NB4 (cell line): ENCODE results near the gene KIF7.

Experiments used
- CTCF ChIP-seq: IDR thresholded peaks from one replicate; pipeline ENCODE4 v1.5.1; 2012; ENCODE audit warnings: low read depth, low read length
- TF ChIP-seq, protein P1 (sequence below): IDR thresholded peaks from 2 replicates; pipeline ENCODE4 v1.6.1; 2011; ENCODE audit warnings: low read depth, low read length

- no peak for TF ChIP-seq CTCF
- TF ChIP-seq, protein P1, sequence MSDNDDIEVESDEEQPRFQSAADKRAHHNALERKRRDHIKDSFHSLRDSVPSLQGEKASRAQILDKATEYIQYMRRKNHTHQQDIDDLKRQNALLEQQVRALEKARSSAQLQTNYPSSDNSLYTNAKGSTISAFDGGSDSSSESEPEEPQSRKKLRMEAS: no peak
These were observed 4.0 kb upstream of the KIF7 start for GRCh38 chr15:89659295-89659694.
